HepG2 (cell line): ENCODE results near the gene ROMO1. TPM values are rescaled to one million over a fixed set of nuclear protein-coding genes. Genes with fewer than 3 reads are reported as not detected.

Experiments
- FOXC1 ChIP-seq: sonication (generic); formaldehyde crosslinking; IDR thresholded peaks from 2 replicates; pipeline ENCODE4 v1.8.0; 2022; ENCODE audit warnings: mild to moderate bottlenecking, missing genetic modification reagents, borderline replicate concordance
- HHEX ChIP-seq: IDR thresholded peaks from 2 replicates; pipeline ENCODE4 v1.6.1; 2016; ENCODE audit warnings: control low read depth
- KDM6A ChIP-seq: IDR thresholded peaks from 2 replicates; pipeline ENCODE4 v1.6.1; 2016; ENCODE audit warnings: low read depth
- LCORL ChIP-seq, 2 experiments: fragments of 450-650 bp in 1 of 2; sonication (generic) in 1 of 2; formaldehyde crosslinking in 1 of 2; IDR thresholded peaks; 2 replicates each; pipeline versions ENCODE4 v1.5.0 to v1.6.1; 2017 to 2020; ENCODE audit warnings: antibody characterized with exemption in 1 of 2, missing genetic modification reagents in 1 of 2
- SIN3B ChIP-seq: fragments of 150-350 bp; IDR thresholded peaks from 2 replicates; pipeline ENCODE4 v1.6.1; 2014; ENCODE audit warnings: low read length
- SMYD3 ChIP-seq: sonication (generic); formaldehyde crosslinking; IDR thresholded peaks from 2 replicates; pipeline ENCODE4 v1.8.1; 2023; ENCODE audit warnings: mild to moderate bottlenecking, missing genetic modification reagents
- STAT5B ChIP-seq: sonication (generic); formaldehyde crosslinking; IDR thresholded peaks from 2 replicates; pipeline ENCODE4 v1.4.0; 2020; ENCODE audit warnings: missing genetic modification reagents
- TAF15 ChIP-seq: fragments of 200-400 bp; formaldehyde crosslinking; IDR thresholded peaks from one replicate; pipeline ENCODE4 v1.6.1; 2018; ENCODE audit warnings: mild to moderate bottlenecking, low read depth, low read length; ENCODE audit not compliant: poor library complexity, severe bottlenecking
- ZMAT3 ChIP-seq: sonication (generic); formaldehyde crosslinking; conservative IDR thresholded peaks from 2 replicates; pipeline ENCODE4 v1.7.0; 2021; ENCODE audit warnings: missing genetic modification reagents
- ZNF235 ChIP-seq: sonication (generic); formaldehyde crosslinking; IDR thresholded peaks from 2 replicates; pipeline ENCODE4 v1.8.1; 2023; ENCODE audit warnings: mild to moderate bottlenecking, missing genetic modification reagents, borderline replicate concordance
- ZNF615 ChIP-seq: sonication (generic); formaldehyde crosslinking; IDR thresholded peaks from 2 replicates; pipeline ENCODE4 v1.5.0; 2020; ENCODE audit warnings: mild to moderate bottlenecking, missing genetic modification reagents, borderline replicate concordance
- ZNF629 ChIP-seq: sonication (generic); formaldehyde crosslinking; conservative IDR thresholded peaks from 2 replicates; pipeline ENCODE4 v1.5.0; 2020; ENCODE audit warnings: missing genetic modification reagents
- ZNF766 ChIP-seq: sonication (generic); formaldehyde crosslinking; IDR thresholded peaks from 2 replicates; pipeline ENCODE4 v1.5.0; 2020; ENCODE audit warnings: missing genetic modification reagents, borderline replicate concordance
- polyA plus RNA-seq, 8 experiments: library from polyadenylated mRNA; depleted of rRNA in 3 of 8; stranded (reverse) in 7 of 8; unstranded in 1 of 8; fragments of >200 nt; fragmentation: Illumina TruSeq in 4 of 8; extraction: Trizol in 4 of 8; gene quantifications; 2 replicates each; pipeline versions ENCODE4 v1.2.1 to v1.2.3, GENCODE V29; 2011 to 2016; ENCODE audit warnings: low read depth in 4 of 8, missing spikeins in 1 of 8, mixed read lengths in 1 of 8; ENCODE audit not compliant: insufficient read depth in 1 of 8
- total RNA-seq, 5 experiments: library from RNA; depleted of rRNA; stranded (reverse); fragments of >200 nt; fragmentation: Illumina TruSeq; extraction: Trizol; gene quantifications; 2 replicates each; pipeline ENCODE4 v1.2.3, GENCODE V29; 2016; ENCODE audit warnings: low read depth in 1 of 5
- TF ChIP-seq, protein P1 (sequence below): sonication (generic); formaldehyde crosslinking; IDR thresholded peaks from 2 replicates; pipeline ENCODE4 v1.4.0; 2020; ENCODE audit warnings: mild to moderate bottlenecking, missing genetic modification reagents
- TF ChIP-seq, protein P2 (sequence below): IDR thresholded peaks from 2 replicates; pipeline ENCODE4 v1.6.1; 2012; ENCODE audit warnings: low read depth, low read length, improper control_type of control experiment
- TF ChIP-seq, protein P3 (sequence below): IDR thresholded peaks from 2 replicates; pipeline ENCODE4 v1.6.1; 2016; ENCODE audit warnings: missing biosample characterization, missing genetic modification reagents, low read depth
- TF ChIP-seq, protein P4 (sequence below): sonication (generic); formaldehyde crosslinking; IDR thresholded peaks from 2 replicates; pipeline ENCODE4; 2020; ENCODE audit warnings: missing genetic modification reagents, mild to moderate bottlenecking, borderline replicate concordance

ROMO1 gene
- total and polyA plus RNA-seq, 2 of the 13 experiments (the other 11 are each of a cell fraction or from before 2014, with no cell fraction given), result 636 to 755 TPM

DNA sequence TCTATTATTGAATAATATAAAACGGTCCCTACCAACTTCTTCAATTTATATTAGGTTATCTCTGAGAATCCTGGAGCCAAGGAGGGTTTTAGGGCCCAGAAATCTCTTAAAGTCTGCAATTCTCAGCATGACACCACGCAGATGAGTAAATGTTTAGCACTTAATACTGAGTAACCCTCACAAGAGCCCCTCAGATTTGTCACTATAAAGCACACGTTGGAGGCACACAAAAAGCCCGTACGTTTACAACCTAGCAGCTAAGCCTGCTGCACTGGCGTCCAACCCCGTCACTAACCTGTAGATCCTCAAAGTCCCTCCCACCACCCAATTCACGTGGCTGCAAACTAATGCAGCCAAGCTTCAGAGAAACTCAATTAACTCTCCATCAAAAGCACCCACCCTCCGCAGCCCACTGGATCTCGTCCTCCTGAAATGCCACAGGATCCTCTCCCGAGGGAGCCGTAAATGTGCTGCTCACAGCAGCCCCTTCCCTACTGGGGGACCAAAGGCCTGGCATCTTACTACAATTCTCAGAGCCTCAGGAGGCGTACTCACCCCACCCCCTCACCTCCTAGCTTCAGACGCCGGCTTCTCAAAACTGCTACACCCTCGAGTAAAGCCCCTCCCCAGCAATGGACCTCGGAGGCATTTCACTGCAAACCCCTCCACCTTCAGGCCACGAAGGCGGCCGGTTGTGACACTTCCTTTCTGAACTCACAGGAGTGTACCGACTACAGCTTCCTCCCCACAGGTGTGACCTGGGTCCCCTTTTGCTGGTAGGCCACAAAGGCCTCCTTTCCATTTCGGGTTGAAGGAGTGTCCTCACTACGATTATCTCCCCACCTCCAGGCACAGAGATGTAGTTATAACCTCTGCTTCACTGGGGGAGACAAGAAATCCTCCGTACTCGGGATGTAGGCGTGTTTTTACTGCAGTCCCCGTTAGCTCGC lies 35.4 kb upstream of the ROMO1 start (continued):
- TF ChIP-seq, protein P1, sequence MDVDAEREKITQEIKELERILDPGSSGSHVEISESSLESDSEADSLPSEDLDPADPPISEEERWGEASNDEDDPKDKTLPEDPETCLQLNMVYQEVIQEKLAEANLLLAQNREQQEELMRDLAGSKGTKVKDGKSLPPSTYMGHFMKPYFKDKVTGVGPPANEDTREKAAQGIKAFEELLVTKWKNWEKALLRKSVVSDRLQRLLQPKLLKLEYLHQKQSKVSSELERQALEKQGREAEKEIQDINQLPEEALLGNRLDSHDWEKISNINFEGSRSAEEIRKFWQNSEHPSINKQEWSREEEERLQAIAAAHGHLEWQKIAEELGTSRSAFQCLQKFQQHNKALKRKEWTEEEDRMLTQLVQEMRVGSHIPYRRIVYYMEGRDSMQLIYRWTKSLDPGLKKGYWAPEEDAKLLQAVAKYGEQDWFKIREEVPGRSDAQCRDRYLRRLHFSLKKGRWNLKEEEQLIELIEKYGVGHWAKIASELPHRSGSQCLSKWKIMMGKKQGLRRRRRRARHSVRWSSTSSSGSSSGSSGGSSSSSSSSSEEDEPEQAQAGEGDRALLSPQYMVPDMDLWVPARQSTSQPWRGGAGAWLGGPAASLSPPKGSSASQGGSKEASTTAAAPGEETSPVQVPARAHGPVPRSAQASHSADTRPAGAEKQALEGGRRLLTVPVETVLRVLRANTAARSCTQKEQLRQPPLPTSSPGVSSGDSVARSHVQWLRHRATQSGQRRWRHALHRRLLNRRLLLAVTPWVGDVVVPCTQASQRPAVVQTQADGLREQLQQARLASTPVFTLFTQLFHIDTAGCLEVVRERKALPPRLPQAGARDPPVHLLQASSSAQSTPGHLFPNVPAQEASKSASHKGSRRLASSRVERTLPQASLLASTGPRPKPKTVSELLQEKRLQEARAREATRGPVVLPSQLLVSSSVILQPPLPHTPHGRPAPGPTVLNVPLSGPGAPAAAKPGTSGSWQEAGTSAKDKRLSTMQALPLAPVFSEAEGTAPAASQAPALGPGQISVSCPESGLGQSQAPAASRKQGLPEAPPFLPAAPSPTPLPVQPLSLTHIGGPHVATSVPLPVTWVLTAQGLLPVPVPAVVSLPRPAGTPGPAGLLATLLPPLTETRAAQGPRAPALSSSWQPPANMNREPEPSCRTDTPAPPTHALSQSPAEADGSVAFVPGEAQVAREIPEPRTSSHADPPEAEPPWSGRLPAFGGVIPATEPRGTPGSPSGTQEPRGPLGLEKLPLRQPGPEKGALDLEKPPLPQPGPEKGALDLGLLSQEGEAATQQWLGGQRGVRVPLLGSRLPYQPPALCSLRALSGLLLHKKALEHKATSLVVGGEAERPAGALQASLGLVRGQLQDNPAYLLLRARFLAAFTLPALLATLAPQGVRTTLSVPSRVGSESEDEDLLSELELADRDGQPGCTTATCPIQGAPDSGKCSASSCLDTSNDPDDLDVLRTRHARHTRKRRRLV (CRISPR knock-in tag), result no peak
- TF ChIP-seq KDM6A (CRISPR knock-in tag) (no peak), SMYD3 (CRISPR knock-in tag) (0 out of 2 replicates have a peak, but pooled peaks have one; percentile 1), LCORL (IDR thresholded peaks at IDR 0.05) (no peak), LCORL (CRISPR knock-in tag; IDR thresholded peaks at IDR 0.05) (peak; percentile 18; the same call in 1 of the 2 replicates), SIN3B (0 out of 2 replicates have a peak, but pooled peaks have one; percentile 16), ZNF766 (no peak), ZNF615 (CRISPR knock-in tag) (no peak), ZNF235 (CRISPR knock-in tag) (no peak; the same call in 1 of the 2 replicates), HHEX (CRISPR knock-in tag) (no peak), ZMAT3 (0 out of 2 replicates have a peak, but pooled peaks have one; percentile 6), STAT5B (CRISPR knock-in tag) (0 out of 2 replicates have a peak, but pooled peaks have one; percentile 9), ZNF629 (no peak), FOXC1 (CRISPR knock-in tag) (no peak), TAF15 (no peak)
- TF ChIP-seq, protein P2, sequence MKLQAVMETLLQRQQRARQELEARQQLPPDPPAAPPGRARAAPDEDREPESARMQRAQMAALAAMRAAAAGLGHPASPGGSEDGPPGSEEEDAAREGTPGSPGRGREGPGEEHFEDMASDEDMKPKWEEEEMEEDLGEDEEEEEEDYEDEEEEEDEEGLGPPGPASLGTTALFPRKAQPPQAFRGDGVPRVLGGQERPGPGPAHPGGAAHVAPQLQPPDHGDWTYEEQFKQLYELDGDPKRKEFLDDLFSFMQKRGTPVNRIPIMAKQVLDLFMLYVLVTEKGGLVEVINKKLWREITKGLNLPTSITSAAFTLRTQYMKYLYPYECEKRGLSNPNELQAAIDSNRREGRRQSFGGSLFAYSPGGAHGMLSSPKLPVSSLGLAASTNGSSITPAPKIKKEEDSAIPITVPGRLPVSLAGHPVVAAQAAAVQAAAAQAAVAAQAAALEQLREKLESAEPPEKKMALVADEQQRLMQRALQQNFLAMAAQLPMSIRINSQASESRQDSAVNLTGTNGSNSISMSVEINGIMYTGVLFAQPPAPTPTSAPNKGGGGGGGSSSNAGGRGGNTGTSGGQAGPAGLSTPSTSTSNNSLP, result no peak
- TF ChIP-seq, protein P3, sequence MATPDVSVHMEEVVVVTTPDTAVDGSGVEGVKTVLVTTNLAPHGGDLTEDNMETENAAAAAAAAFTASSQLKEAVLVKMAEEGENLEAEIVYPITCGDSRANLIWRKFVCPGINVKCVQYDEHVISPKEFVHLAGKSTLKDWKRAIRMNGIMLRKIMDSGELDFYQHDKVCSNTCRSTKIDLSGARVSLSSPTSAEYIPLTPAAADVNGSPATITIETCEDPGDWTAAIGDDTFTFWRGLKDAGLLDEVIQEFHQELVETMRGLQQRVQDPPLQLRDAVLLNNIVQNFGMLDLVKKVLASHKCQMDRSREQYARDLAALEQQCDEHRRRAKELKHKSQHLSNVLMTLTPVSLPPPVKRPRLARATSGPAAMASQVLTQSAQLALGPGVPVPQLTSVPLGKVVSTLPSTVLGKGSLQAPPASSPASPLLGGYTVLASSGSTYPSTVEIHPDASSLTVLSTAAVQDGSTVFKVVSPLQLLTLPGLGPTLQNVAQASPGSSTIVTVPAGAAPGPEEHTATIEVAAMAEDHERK (CRISPR knock-in tag), result no peak
- TF ChIP-seq, protein P4, sequence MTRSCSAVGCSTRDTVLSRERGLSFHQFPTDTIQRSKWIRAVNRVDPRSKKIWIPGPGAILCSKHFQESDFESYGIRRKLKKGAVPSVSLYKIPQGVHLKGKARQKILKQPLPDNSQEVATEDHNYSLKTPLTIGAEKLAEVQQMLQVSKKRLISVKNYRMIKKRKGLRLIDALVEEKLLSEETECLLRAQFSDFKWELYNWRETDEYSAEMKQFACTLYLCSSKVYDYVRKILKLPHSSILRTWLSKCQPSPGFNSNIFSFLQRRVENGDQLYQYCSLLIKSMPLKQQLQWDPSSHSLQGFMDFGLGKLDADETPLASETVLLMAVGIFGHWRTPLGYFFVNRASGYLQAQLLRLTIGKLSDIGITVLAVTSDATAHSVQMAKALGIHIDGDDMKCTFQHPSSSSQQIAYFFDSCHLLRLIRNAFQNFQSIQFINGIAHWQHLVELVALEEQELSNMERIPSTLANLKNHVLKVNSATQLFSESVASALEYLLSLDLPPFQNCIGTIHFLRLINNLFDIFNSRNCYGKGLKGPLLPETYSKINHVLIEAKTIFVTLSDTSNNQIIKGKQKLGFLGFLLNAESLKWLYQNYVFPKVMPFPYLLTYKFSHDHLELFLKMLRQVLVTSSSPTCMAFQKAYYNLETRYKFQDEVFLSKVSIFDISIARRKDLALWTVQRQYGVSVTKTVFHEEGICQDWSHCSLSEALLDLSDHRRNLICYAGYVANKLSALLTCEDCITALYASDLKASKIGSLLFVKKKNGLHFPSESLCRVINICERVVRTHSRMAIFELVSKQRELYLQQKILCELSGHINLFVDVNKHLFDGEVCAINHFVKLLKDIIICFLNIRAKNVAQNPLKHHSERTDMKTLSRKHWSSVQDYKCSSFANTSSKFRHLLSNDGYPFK (CRISPR knock-in tag), result no peak
